ENCODE measurements around the gene NPNT. TPM values are rescaled to one million over a fixed set of nuclear protein-coding genes. Genes with fewer than 3 reads are reported as not detected.

The NPNT gene
- total RNA-seq, 1 donor from 2014 or later = 141 TPM

Other genes with a start within 250 kb of the NPNT start
- 16.3 TPM for gene INTS12, start 186.8 kb upstream of the NPNT start, total RNA-seq
- gene GSTCD, start 186.7 kb upstream of the NPNT start, total RNA-seq = 12.8 TPM

Data from mucosa of gallbladder (tissue), 1 donor.